Measurements from ENCODE around the gene SP140.

Gene SP140

DNA sequence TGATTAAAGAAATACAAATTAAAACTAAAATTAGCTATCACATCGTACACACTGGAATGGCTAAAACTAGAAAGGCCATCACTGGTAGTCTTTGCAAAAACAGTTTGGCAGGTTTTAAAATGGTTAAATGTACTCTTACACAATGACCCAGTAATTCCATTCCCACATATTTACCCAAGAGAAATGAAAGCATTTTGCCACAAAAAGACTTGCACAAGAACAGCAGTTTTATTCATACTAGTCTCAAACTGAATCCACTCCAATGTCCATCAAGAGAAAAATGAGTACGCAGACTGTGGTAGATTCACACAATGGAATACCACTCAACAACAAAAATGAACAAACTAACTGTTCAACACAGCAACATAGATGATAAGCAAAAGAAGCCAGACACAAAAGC is 130.5 kb downstream of the SP140 start:
- WGBS = 97% methylated on average over 2 of the region's 2 CpGs
- no peak overlapping the region for H3K4ac ChIP-seq (ENCODE audit: low read depth in 1 of 2, low read length in 2 of 2)
- no peak overlapping the region for H2BK12ac ChIP-seq (ENCODE audit: low read length in 2 of 2)
- H3K27me3 ChIP-seq (ENCODE audit: control insufficient read depth in 1 of 2, insufficient read depth in 1 of 2, low read length in 2 of 2) = no peaks in the 10 kb centered on the region
- H2AFZ ChIP-seq (ENCODE audit: low read depth, low read length) = no peak overlapping the region
- H3K4me3 ChIP-seq (ENCODE audit: insufficient read depth in 1 of 2, low read depth in 1 of 2, low read length in 2 of 2) = no peak overlapping the region
- no peaks in the 10 kb centered on the region for H3K4me1 ChIP-seq (ENCODE audit: control insufficient read depth, insufficient read depth, low read depth, low read length)
- H3K23ac ChIP-seq (ENCODE audit: low read length in 2 of 2) = no peak overlapping the region
- no peak overlapping the region for H3K27ac ChIP-seq (ENCODE audit: low read length, poor library complexity, severe bottlenecking)
- peaks cover 8% of the 10 kb centered on the region for H3K9me3 ChIP-seq (ENCODE audit: control insufficient read depth, low read length)
- H2BK5ac ChIP-seq (ENCODE audit: low read depth, low read length, poor library complexity, severe bottlenecking) = no peak overlapping the region
- no peak overlapping the region for H3K9ac ChIP-seq (ENCODE audit: low read length)
- H3K36me3 ChIP-seq (ENCODE audit: control insufficient read depth in 1 of 2, insufficient read depth in 2 of 2, low read depth in 1 of 2, low read length in 2 of 2) = peaks cover 15 to 22% of the 10 kb centered on the region in 2 experiments
- H3K18ac ChIP-seq (ENCODE audit: low read depth in 1 of 2, low read length in 2 of 2) = no peak overlapping the region
- no peak overlapping the region for H2BK15ac ChIP-seq (ENCODE audit: low read depth, poor library complexity, severe bottlenecking)
- peak; percentile 52 for DNase-seq
- H3K79me1 ChIP-seq (replicated peaks; ENCODE audit: low read length, poor library complexity, severe bottlenecking) = peaks cover 16% of the 10 kb centered on the region
- H2AK5ac ChIP-seq (ENCODE audit: low read length, severe bottlenecking) = no peak overlapping the region
- H3K14ac ChIP-seq (ENCODE audit: low read length in 2 of 2) = no peak overlapping the region
- H4K91ac ChIP-seq (ENCODE audit: low read length) = no peak overlapping the region
- H3K4me2 ChIP-seq (ENCODE audit: low read length, poor library complexity, severe bottlenecking) = no peak overlapping the region
- H4K8ac ChIP-seq (ENCODE audit: low read length) = no peak overlapping the region
- no peak overlapping the region for H2BK120ac ChIP-seq (ENCODE audit: low read depth, low read length)

DNA sequence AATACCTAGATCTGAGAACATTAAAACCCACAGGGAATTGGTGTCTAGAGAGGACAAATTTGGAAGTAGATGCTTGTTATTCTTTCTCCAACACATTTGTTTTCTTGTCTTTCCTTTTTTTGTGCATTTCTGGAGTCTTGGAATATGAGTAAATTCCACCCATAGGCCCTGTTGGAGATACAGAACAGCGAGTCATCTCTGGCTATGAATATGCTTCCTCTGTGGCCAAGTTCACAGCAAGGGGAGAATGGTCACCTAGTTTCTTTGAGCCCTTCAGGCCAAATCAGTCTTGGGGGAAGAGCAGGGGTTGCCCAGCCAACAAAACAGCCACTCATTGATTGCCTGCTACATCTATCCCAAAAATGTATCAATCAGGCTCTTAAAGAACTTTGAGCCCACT is 132.8 kb downstream of the SP140 start:
- Histone ChIP-seq H3K9ac (ENCODE audit: low read length) (no peak overlapping the region), H2AFZ (ENCODE audit: low read depth, low read length) (no peak overlapping the region), H3K4me2 (ENCODE audit: low read length, poor library complexity, severe bottlenecking) (no peak overlapping the region), H3K36me3 (ENCODE audit: control insufficient read depth in 1 of 2, insufficient read depth in 2 of 2, low read depth in 1 of 2, low read length in 2 of 2) (peaks cover 13 to 44% of the 10 kb centered on the region in 2 experiments), H3K23ac (ENCODE audit: low read length in 2 of 2) (no peak overlapping the region), H2BK5ac (ENCODE audit: low read depth, low read length, poor library complexity, severe bottlenecking) (no peak overlapping the region), H3K14ac (ENCODE audit: low read length in 2 of 2) (no peak overlapping the region), H3K27me3 (ENCODE audit: control insufficient read depth in 1 of 2, insufficient read depth in 1 of 2, low read length in 2 of 2) (no peaks in the 10 kb centered on the region), H2BK120ac (ENCODE audit: low read depth, low read length) (no peak overlapping the region), H4K91ac (ENCODE audit: low read length) (no peak overlapping the region), H3K4me1 (ENCODE audit: control insufficient read depth, insufficient read depth, low read depth, low read length) (no peaks in the 10 kb centered on the region), H2BK15ac (ENCODE audit: low read depth, poor library complexity, severe bottlenecking) (no peak overlapping the region), H4K8ac (ENCODE audit: low read length) (no peak overlapping the region), H2AK5ac (ENCODE audit: low read length, severe bottlenecking) (no peak overlapping the region), H3K4ac (ENCODE audit: low read depth in 1 of 2, low read length in 2 of 2) (no peak overlapping the region), H3K79me1 (replicated peaks; ENCODE audit: low read length, poor library complexity, severe bottlenecking) (peaks cover 17% of the 10 kb centered on the region), H3K18ac (ENCODE audit: low read depth in 1 of 2, low read length in 2 of 2) (no peak overlapping the region), H3K9me3 (ENCODE audit: control insufficient read depth, low read length) (peaks cover 8% of the 10 kb centered on the region), H2BK12ac (ENCODE audit: low read length in 2 of 2) (no peak overlapping the region), H3K27ac (ENCODE audit: low read length, poor library complexity, severe bottlenecking) (no peak overlapping the region), H3K4me3 (ENCODE audit: insufficient read depth in 1 of 2, low read depth in 1 of 2, low read length in 2 of 2) (no peak overlapping the region)
- DNase-seq = peak; percentile 15
- 100% methylated on average over 1 of the region's 1 CpG for WGBS

DNA sequence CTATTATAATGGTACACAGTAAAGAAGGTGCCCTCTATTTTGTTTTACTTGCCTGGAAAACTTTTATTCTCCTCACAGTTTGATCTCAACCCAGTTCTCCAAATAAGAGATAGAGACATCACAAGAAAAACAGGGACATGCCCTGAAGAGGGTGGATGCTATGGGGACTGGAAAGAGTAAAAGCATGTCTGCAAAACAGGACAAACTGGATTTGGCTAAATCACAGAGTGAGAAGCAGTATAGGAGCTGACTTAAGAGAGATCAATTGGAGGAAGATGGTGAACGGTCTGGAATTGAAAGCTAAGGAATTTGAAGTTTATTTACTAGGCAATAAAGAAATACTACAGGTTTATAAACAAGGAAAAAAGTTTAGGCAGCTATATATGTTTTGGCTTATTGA is 134.5 kb downstream of the SP140 start:
- no peaks in the 10 kb centered on the region for H3K4me1 ChIP-seq (ENCODE audit: control insufficient read depth, insufficient read depth, low read depth, low read length)
- peaks cover 14% of the 10 kb centered on the region for H3K79me1 ChIP-seq (replicated peaks; ENCODE audit: low read length, poor library complexity, severe bottlenecking)
- H3K4me2 ChIP-seq (ENCODE audit: low read length, poor library complexity, severe bottlenecking) = no peak overlapping the region
- H3K9me3 ChIP-seq (ENCODE audit: control insufficient read depth, low read length) = peaks cover 8% of the 10 kb centered on the region
- no CpG with 5 or more reads among the region's 1 CpG for WGBS
- H2BK5ac ChIP-seq (ENCODE audit: low read depth, low read length, poor library complexity, severe bottlenecking) = no peak overlapping the region
- H3K14ac ChIP-seq (ENCODE audit: low read length in 2 of 2) = no peak overlapping the region
- no peak overlapping the region for H2BK120ac ChIP-seq (ENCODE audit: low read depth, low read length)
- H2AFZ ChIP-seq (ENCODE audit: low read depth, low read length) = no peak overlapping the region
- H3K4me3 ChIP-seq (ENCODE audit: insufficient read depth in 1 of 2, low read depth in 1 of 2, low read length in 2 of 2) = no peak overlapping the region
- H3K4ac ChIP-seq (ENCODE audit: low read depth in 1 of 2, low read length in 2 of 2) = no peak overlapping the region
- H3K9ac ChIP-seq (ENCODE audit: low read length) = no peak overlapping the region
- H2AK5ac ChIP-seq (ENCODE audit: low read length, severe bottlenecking) = no peak overlapping the region
- no peaks in the 10 kb centered on the region for H3K27me3 ChIP-seq (ENCODE audit: control insufficient read depth in 1 of 2, insufficient read depth in 1 of 2, low read length in 2 of 2)
- H3K36me3 ChIP-seq (ENCODE audit: control insufficient read depth in 1 of 2, insufficient read depth in 2 of 2, low read depth in 1 of 2, low read length in 2 of 2) = peaks cover 13 to 60% of the 10 kb centered on the region in 2 experiments
- no peak overlapping the region for H4K91ac ChIP-seq (ENCODE audit: low read length)
- H3K18ac ChIP-seq (ENCODE audit: low read depth in 1 of 2, low read length in 2 of 2) = no peak overlapping the region
- DNase-seq = no peak
- H3K23ac ChIP-seq (ENCODE audit: low read length in 2 of 2) = no peak overlapping the region
- H4K8ac ChIP-seq (ENCODE audit: low read length) = no peak overlapping the region
- H3K27ac ChIP-seq (ENCODE audit: low read length, poor library complexity, severe bottlenecking) = no peak overlapping the region
- H2BK15ac ChIP-seq (ENCODE audit: low read depth, poor library complexity, severe bottlenecking) = no peak overlapping the region
- H2BK12ac ChIP-seq (ENCODE audit: low read length in 2 of 2) = no peak overlapping the region

DNA sequence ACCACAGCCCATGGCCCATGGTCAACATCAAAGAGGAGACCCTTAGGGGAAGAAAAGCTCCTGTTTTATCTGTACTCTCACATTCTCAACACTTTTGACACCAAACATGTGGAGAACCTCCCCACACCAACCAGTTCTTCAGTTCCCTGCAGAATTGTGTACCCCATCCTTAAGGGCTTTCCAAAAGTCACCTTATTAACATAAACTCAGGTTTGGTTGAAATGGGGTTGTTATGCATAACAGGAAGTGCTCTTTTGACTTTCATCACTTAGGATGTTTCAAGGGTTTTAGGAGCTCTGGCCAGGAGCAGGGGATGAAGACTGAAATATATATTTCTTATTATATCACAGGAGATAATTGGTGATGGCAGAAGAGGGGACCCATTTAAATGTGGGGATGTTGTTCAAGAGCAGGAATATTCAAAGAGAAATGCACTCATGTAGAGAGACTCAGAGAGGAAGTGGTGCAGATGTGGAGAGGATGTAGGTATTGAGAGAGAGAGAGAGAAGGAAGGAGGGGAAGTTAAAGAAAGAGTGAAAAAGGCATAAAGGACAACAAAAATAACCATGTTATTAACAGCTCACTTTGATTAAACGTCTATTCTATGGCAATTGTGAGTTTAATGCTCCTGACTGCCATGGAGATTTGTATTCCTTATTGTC is 136.6 kb downstream of the SP140 start:
- Histone ChIP-seq H2BK15ac (ENCODE audit: low read depth, poor library complexity, severe bottlenecking) (no peak overlapping the region), H2BK5ac (ENCODE audit: low read depth, low read length, poor library complexity, severe bottlenecking) (no peak overlapping the region)
- 92% methylated on average over 1 of the region's 1 CpG for WGBS

More for the DNA sequence above, 136.6 kb downstream of the SP140 start:
- H3K4me2 ChIP-seq (ENCODE audit: low read length, poor library complexity, severe bottlenecking) = no peak overlapping the region
- DNase-seq = no peak
- no peak overlapping the region for H2AFZ ChIP-seq (ENCODE audit: low read depth, low read length)
- H3K9ac ChIP-seq (ENCODE audit: low read length) = no peak overlapping the region
- H3K18ac ChIP-seq (ENCODE audit: low read depth in 1 of 2, low read length in 2 of 2) = no peak overlapping the region
- no peak overlapping the region for H2BK12ac ChIP-seq (ENCODE audit: low read length in 2 of 2)
- H2AK5ac ChIP-seq (ENCODE audit: low read length, severe bottlenecking) = no peak overlapping the region
- peaks cover 8% of the 10 kb centered on the region for H3K9me3 ChIP-seq (ENCODE audit: control insufficient read depth, low read length)
- H3K36me3 ChIP-seq (ENCODE audit: control insufficient read depth in 1 of 2, insufficient read depth in 2 of 2, low read depth in 1 of 2, low read length in 2 of 2) = peaks cover 13 to 61% of the 10 kb centered on the region in 2 experiments
- H3K27ac ChIP-seq (ENCODE audit: low read length, poor library complexity, severe bottlenecking) = no peak overlapping the region
- H3K27me3 ChIP-seq (ENCODE audit: control insufficient read depth in 1 of 2, insufficient read depth in 1 of 2, low read length in 2 of 2) = no peaks in the 10 kb centered on the region
- no peak overlapping the region for H3K23ac ChIP-seq (ENCODE audit: low read length in 2 of 2)
- H4K91ac ChIP-seq (ENCODE audit: low read length) = no peak overlapping the region
- no peak overlapping the region for H2BK120ac ChIP-seq (ENCODE audit: low read depth, low read length)
- peaks cover 14% of the 10 kb centered on the region for H3K79me1 ChIP-seq (replicated peaks; ENCODE audit: low read length, poor library complexity, severe bottlenecking)
- H3K4me3 ChIP-seq (ENCODE audit: insufficient read depth in 1 of 2, low read depth in 1 of 2, low read length in 2 of 2) = no peak overlapping the region
- H4K8ac ChIP-seq (ENCODE audit: low read length) = no peak overlapping the region
- H3K4ac ChIP-seq (ENCODE audit: low read depth in 1 of 2, low read length in 2 of 2) = no peak overlapping the region
- H3K14ac ChIP-seq (ENCODE audit: low read length in 2 of 2) = no peak overlapping the region
- H3K4me1 ChIP-seq (ENCODE audit: control insufficient read depth, insufficient read depth, low read depth, low read length) = no peaks in the 10 kb centered on the region

Measured in mesenchymal stem cell (in vitro differentiated cells and primary cell).